Smooth muscle cell (in vitro differentiated cells): ENCODE measurements around the gene LCN10. TPM values are rescaled to one million over a fixed set of nuclear protein-coding genes. Genes with fewer than 3 reads are reported as not detected.

Experiments used
- DNase-seq: peaks from one replicate; lab custom pipeline; 2025; ENCODE audit not compliant: unreplicated experiment; lab: John Stamatoyannopoulos, UW
- H2AFZ ChIP-seq: fragments of 200-600 bp; sonication (generic); 2 replicates; pipeline ENCODE4 v1.6.0; 2016; ENCODE audit warnings: antibody characterized with exemption, low read depth, mild to moderate bottlenecking
- H3F3A ChIP-seq: fragments of 200-600 bp; sonication (generic); 2 replicates; pipeline ENCODE4 v1.6.0; 2017; ENCODE audit warnings: antibody characterized with exemption, low read depth
- H3K27ac ChIP-seq: fragments of 200-600 bp; sonication (generic); 2 replicates; pipeline ENCODE4 v1.5.1; 2016; ENCODE audit warnings: low read depth, mild to moderate bottlenecking
- H3K27me3 ChIP-seq: fragments of 200-600 bp; sonication (generic); 2 replicates; pipeline ENCODE4 v1.6.1; 2016; ENCODE audit warnings: low read depth, mild to moderate bottlenecking
- H3K36me3 ChIP-seq: fragments of 200-600 bp; sonication (generic); 2 replicates; pipeline ENCODE4 v1.5.1; 2016; ENCODE audit warnings: low read depth
- H3K4me1 ChIP-seq: fragments of 200-600 bp; sonication (generic); 2 replicates; pipeline ENCODE4 v1.5.1; 2016; ENCODE audit warnings: low read depth
- H3K4me2 ChIP-seq: fragments of 200-600 bp; sonication (generic); 2 replicates; pipeline ENCODE4 v1.6.0; 2016; ENCODE audit warnings: mild to moderate bottlenecking
- H3K4me3 ChIP-seq: fragments of 200-600 bp; sonication (generic); 2 replicates; pipeline ENCODE4 v1.5.1; 2016; ENCODE audit warnings: mild to moderate bottlenecking
- H3K79me2 ChIP-seq: fragments of 200-600 bp; sonication (generic); 2 replicates; pipeline ENCODE4 v1.6.0; 2016; ENCODE audit warnings: low read depth, mild to moderate bottlenecking
- H3K9ac ChIP-seq: fragments of 200-600 bp; sonication (generic); 2 replicates; pipeline ENCODE4 v1.6.0; 2016; ENCODE audit warnings: low read depth
- H3K9me3 ChIP-seq: fragments of 200-600 bp; sonication (generic); replicated peaks from 2 replicates; pipeline ENCODE4 v1.5.1; 2016; ENCODE audit warnings: low read depth
- H4K20me1 ChIP-seq: fragments of 200-600 bp; sonication (generic); 2 replicates; pipeline ENCODE4 v1.6.0; 2016; ENCODE audit warnings: low read depth
- CTCF ChIP-seq: fragments of 200-600 bp; sonication (generic); IDR thresholded peaks from 2 replicates; pipeline ENCODE4 v1.5.1; 2017; ENCODE audit warnings: borderline replicate concordance, mild to moderate bottlenecking, antibody characterized with exemption; ENCODE audit not compliant: insufficient read depth, poor library complexity, severe bottlenecking
- WGBS: methylation state at CpG from one replicate; pipeline ENCODE4 v1.1.7; 2016; ENCODE audit warnings: low lambda C conversion rate; 5-methylcytosine and 5-hydroxymethylcytosine counted together
- polyA plus RNA-seq: library from polyadenylated mRNA; unstranded; fragments of >200 nt; fragmentation: Nextera tagmentation; extraction: Ambion mirVana; gene quantifications from 2 replicates; pipeline ENCODE4 v1.2.1, GENCODE V29; 2016
- total RNA-seq: library from RNA; depleted of rRNA; stranded (reverse); fragments of >200 nt; gene quantifications from 2 replicates; pipeline ENCODE4 v1.2.3, GENCODE V29; 2014

The LCN10 gene
- total and polyA plus RNA-seq, 2 experiments from 2014 or later: not detected

GRCh38 chr9:136782452-136782851 is 39.7 kb upstream of the LCN10 start:
- no peaks in the 10 kb centered on the region for H4K20me1 ChIP-seq
- H3F3A ChIP-seq: peaks cover 7% of the 10 kb centered on the region
- no peak overlapping the region for H3K9ac ChIP-seq
- H3K9me3 ChIP-seq: no peaks in the 10 kb centered on the region
- WGBS: 95% methylated on average over 3 of the region's 3 CpGs
- H2AFZ ChIP-seq: no peak overlapping the region
- H3K79me2 ChIP-seq: no peaks in the 10 kb centered on the region
- H3K4me2 ChIP-seq: no peak overlapping the region
- H3K27ac ChIP-seq: no peak overlapping the region
- no peaks in the 10 kb centered on the region for H3K27me3 ChIP-seq
- TF ChIP-seq CTCF: no peak
- peaks cover 4% of the 10 kb centered on the region for H3K4me1 ChIP-seq
- no peak overlapping the region for H3K4me3 ChIP-seq
- no peaks in the 10 kb centered on the region for H3K36me3 ChIP-seq
- DNase-seq: no peak

GRCh38 chr9:136779808-136780207 is 37.1 kb upstream of the LCN10 start:
- no peaks in the 10 kb centered on the region for H3K79me2 ChIP-seq
- H3K27ac ChIP-seq: no peak overlapping the region
- peaks cover 7% of the 10 kb centered on the region for H3F3A ChIP-seq
- no peaks in the 10 kb centered on the region for H4K20me1 ChIP-seq
- 86% methylated on average over 5 of the region's 5 CpGs for WGBS
- no peaks in the 10 kb centered on the region for H3K36me3 ChIP-seq
- no peaks in the 10 kb centered on the region for H3K9me3 ChIP-seq
- no peaks in the 10 kb centered on the region for H3K27me3 ChIP-seq
- H2AFZ ChIP-seq: no peak overlapping the region
- H3K4me2 ChIP-seq: no peak overlapping the region
- H3K4me3 ChIP-seq: no peak overlapping the region
- no peak overlapping the region for H3K9ac ChIP-seq
- H3K4me1 ChIP-seq: peaks cover 4% of the 10 kb centered on the region
- no peak for DNase-seq
- TF ChIP-seq CTCF: no peak

GRCh38 chr9:136777359-136777758 is 34.6 kb upstream of the LCN10 start:
- 88% methylated on average over 13 of the region's 14 CpGs for WGBS
- Histone ChIP-seq H4K20me1 (no peaks in the 10 kb centered on the region), H3K79me2 (no peaks in the 10 kb centered on the region), H3K4me1 (peaks cover 4% of the 10 kb centered on the region), H3K4me2 (no peak overlapping the region), H3K27ac (no peak overlapping the region), H3K9ac (no peak overlapping the region), H3K36me3 (no peaks in the 10 kb centered on the region), H3K9me3 (no peaks in the 10 kb centered on the region), H3F3A (peaks cover 7% of the 10 kb centered on the region), H2AFZ (no peak overlapping the region), H3K27me3 (no peaks in the 10 kb centered on the region), H3K4me3 (no peak overlapping the region)
- no peak for DNase-seq
- no peak for TF ChIP-seq CTCF

- Histone ChIP-seq H3K79me2 (no peaks in the 10 kb centered on the region), H3K9ac (no peak overlapping the region), H3K27ac (no peak overlapping the region), H3K4me1 (peaks cover 4% of the 10 kb centered on the region), H3K4me2 (no peak overlapping the region), H2AFZ (no peak overlapping the region), H3K4me3 (no peak overlapping the region), H3K27me3 (no peaks in the 10 kb centered on the region), H3K9me3 (no peaks in the 10 kb centered on the region), H4K20me1 (no peaks in the 10 kb centered on the region), H3F3A (peaks cover 7% of the 10 kb centered on the region), H3K36me3 (no peaks in the 10 kb centered on the region)
- WGBS: 58% methylated on average over 7 of the region's 7 CpGs
- DNase-seq: no peak
- TF ChIP-seq CTCF: no peak
Measured at GRCh38 chr9:136776947-136777346, 34.2 kb upstream of the LCN10 start.
